SK-N-SH (cell line): ENCODE measurements around the gene STMN1.

Experiments
- CTCF ChIP-seq: fragments of 200-600 bp; sonication (generic); IDR thresholded peaks from 2 replicates; pipeline ENCODE4 v1.6.1; 2017; ENCODE audit warnings: antibody characterized with exemption, mild to moderate bottlenecking, moderate library complexity
- JUND ChIP-seq: IDR thresholded peaks from 2 replicates; pipeline ENCODE4 v1.4.0; 2012
- MAX ChIP-seq: IDR thresholded peaks from 2 replicates; pipeline ENCODE4 v1.4.0; 2012; ENCODE audit warnings: low read depth
- NRF1 ChIP-seq: IDR thresholded peaks from 2 replicates; pipeline ENCODE4 v1.6.1; 2012; ENCODE audit warnings: low read depth, mild to moderate bottlenecking, low read length
- POLR2AphosphoS5 ChIP-seq: IDR thresholded peaks from 2 replicates; pipeline ENCODE4 v1.6.1; 2012; ENCODE audit warnings: low read depth, low read length
- RAD21 ChIP-seq: IDR thresholded peaks from 2 replicates; pipeline ENCODE4 v1.6.1; 2012; ENCODE audit warnings: mild to moderate bottlenecking, low read length
- RCOR1 ChIP-seq: fragments of 150-350 bp; IDR thresholded peaks from 2 replicates; pipeline ENCODE4 v1.6.1; 2017; ENCODE audit warnings: antibody characterized with exemption, low read length
- SIN3A ChIP-seq: IDR thresholded peaks from 2 replicates; pipeline ENCODE4 v1.6.1; 2012; ENCODE audit warnings: low read depth, mild to moderate bottlenecking, low read length, moderate library complexity, borderline replicate concordance
- USF1 ChIP-seq: IDR thresholded peaks from 2 replicates; pipeline ENCODE4 v1.4.0; 2012; ENCODE audit warnings: low read depth, borderline replicate concordance
- YY1 ChIP-seq: IDR thresholded peaks from 2 replicates; pipeline ENCODE4 v1.4.0; 2012; ENCODE audit warnings: low read depth, mild to moderate bottlenecking
- ZBTB33 ChIP-seq: IDR thresholded peaks from 2 replicates; pipeline ENCODE4 v1.4.0; 2012; ENCODE audit warnings: low read depth, borderline replicate concordance

- no peak for TF ChIP-seq CTCF
- no peak for TF ChIP-seq POLR2AphosphoS5
- no peak for TF ChIP-seq RAD21
- TF ChIP-seq MAX: no peak
- no peak for TF ChIP-seq RCOR1
- no peak for TF ChIP-seq SIN3A
- TF ChIP-seq YY1: no peak
- no peak for TF ChIP-seq ZBTB33
- TF ChIP-seq NRF1: no peak
- TF ChIP-seq JUND: no peak
- TF ChIP-seq USF1: no peak
Measured at GRCh38 chr1:25867210-25867991, 38.8 kb downstream of the STMN1 start.
